GM12864 (cell line): ENCODE measurements around the gene SLC38A8.

Experiments used
- DNase-seq: peaks from one replicate; pipeline ENCODE4 v3.0.0-alpha.2; 2011; ENCODE audit warnings: low read depth
- H3K4me3 ChIP-seq: 2 replicates; pipeline ENCODE4 v1.5.1; 2011; ENCODE audit warnings: mild to moderate bottlenecking, low read depth, low read length, control low read depth
- CTCF ChIP-seq: IDR thresholded peaks from 2 replicates; pipeline ENCODE4 v1.5.1; 2011; ENCODE audit warnings: low read depth, mild to moderate bottlenecking, moderate library complexity, low read length, control low read depth, inconsistent platforms; ENCODE audit errors: missing control alignments

Gene SLC38A8

GRCh38 chr16:83964684-83965443 lies 77.7 kb downstream of the SLC38A8 start:
- no peak overlapping the region for H3K4me3 ChIP-seq
- no peak for DNase-seq
- TF ChIP-seq CTCF = no peak

- no peak for DNase-seq
- H3K4me3 ChIP-seq = no peak overlapping the region
- no peak for TF ChIP-seq CTCF
These were observed 79.1 kb downstream of the SLC38A8 start for GRCh38 chr16:83963277-83964119.

GRCh38 chr16:83961591-83961990 lies 81.0 kb downstream of the SLC38A8 start:
- no peak for TF ChIP-seq CTCF
- no peak for DNase-seq
- H3K4me3 ChIP-seq = no peak overlapping the region

- H3K4me3 ChIP-seq = no peak overlapping the region
- TF ChIP-seq CTCF = no peak
- no peak for DNase-seq
These were observed 81.9 kb downstream of the SLC38A8 start for GRCh38 chr16:83960521-83961249.
